GM19463 (cell line): ENCODE results near the gene GRPEL2.

ENCODE experiments used
- ATAC-seq: cut with Tn5 transposase; IDR thresholded peaks from one replicate; pipeline ENCODE4 v1.9.1; 2021; ENCODE audit warnings: mild to moderate bottlenecking, moderate library complexity; ENCODE audit not compliant: unreplicated experiment

The GRPEL2 gene

DNA sequence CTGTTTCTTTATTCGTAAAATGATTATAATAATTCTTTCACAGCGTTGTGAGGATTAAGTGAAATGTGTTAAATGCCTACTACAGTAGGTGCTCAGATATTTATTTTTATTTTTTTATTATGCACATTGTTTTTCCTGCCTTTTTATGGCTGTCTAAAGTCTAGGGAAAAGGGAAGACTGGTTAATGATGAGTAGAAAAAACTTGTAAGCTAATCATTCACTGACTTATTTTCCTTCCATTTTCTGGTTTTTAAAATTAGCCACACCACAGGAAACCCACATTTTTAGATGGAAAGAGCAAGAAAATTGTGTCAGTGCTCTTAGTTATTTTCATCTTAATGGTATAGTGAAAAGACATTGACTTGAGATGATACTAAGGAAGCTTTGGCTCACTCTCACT is 8.6 kb downstream of the GRPEL2 start:
- ATAC-seq: no peak

DNA sequence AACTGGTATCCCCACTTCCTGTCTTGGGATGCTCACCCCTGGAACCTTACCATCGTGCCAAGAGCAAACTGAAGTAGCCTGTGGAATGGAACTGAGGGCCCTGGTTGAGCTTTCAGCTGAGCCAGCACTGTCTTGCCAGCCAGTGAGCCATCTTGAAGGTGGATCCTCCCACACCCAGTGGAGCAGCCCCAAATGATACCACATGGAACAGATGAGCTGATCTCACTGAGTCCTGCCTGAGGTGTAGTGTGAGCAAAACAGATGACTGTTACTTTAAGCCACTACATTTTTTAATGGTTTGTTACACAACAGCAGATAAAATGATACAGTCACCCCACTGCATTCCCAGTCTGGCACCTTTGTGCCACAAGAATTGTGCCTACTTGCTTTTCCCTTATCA is 10.4 kb downstream of the GRPEL2 start:
- ATAC-seq: no peak

DNA sequence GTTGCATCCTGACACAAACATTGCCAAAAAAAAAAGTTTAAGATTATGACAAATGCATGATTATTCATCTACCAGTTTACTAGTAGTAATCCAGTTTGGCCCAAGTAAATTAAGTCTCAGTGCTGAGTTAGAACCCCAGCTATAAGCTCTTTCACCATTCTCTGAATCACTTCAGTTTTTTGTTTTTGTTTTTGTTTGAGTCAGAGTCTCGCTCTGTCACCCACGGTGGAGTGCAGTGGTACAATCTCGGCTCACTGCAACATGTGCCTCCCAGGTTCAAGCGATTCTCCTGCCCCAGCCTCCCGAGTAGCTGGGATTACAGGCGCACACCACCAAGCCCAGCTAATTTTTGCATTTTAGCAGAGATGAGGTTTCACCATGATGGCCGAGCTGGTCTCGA is 11.1 kb downstream of the GRPEL2 start:
- ATAC-seq: no peak

DNA sequence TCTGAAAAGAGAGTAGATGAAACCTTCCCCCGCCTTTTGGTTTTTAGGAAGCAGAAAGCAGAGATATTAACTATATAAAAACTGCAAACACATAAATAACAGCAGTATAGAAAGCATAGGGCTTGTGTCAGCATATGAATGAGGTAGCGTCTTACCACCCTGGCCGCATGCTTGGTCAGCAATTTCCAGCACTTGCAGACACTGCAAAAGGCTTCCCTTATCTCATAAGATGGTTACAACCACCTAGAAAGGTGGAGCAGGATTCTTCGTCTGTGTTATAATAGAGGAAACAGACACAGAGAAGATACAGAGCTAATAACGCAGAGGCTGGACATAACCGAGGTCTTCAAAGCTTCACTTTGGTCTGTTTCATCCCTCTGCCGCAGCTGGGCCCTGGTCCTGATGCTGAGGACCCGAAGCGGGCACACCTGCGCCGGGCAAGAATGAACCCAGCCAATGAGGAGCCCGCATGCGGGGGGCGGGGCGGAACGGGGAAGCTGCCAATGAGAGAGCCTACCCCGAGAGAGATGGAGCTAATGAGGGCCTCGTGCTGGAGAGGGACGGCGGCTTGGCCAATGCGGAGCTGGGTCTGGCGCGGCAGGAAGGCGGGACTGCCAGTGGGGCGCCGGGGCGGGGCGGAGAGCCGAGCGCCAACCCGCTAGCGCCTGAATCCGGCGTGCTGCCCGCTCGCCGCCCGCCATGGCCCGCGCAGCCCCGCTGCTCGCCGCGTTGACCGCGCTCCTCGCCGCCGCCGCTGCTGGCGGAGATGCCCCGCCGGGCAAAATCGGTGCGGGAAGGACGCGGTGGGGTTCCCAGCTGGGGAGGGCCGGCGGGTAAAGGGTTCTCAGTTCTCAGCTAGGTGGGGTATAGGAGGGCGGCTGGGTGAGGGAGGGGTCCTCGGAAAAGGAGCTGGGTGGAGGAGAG is 12.3 kb downstream of the GRPEL2 start, which contains the start of gene PCYOX1L:
Gene PCYOX1L, plus strand, starts transcription at position 677 of the 924 bp plus-strand sequence. Its CDS starts 23 bp downstream, at position 700.
- peak; percentile 99 for ATAC-seq

DNA sequence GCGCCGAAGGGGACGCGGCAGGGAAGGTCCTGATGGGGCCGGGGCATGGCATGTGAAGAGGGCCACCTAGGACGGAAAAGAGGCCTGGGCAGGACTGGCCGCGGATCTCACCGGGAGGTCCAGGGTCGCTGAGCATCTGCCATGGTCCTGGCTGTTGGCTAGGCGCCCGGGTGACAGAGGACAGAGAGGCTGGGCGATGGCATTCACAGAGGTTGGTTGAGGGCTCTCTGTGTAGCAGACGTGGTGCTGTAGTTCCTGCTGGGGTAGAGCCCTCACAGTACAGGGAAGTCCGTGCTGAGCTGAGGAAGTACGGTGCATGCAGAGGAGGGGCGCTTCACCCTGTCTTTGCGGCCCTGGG is 13.0 kb downstream of the GRPEL2 start:
- peak; percentile 1 for ATAC-seq

DNA sequence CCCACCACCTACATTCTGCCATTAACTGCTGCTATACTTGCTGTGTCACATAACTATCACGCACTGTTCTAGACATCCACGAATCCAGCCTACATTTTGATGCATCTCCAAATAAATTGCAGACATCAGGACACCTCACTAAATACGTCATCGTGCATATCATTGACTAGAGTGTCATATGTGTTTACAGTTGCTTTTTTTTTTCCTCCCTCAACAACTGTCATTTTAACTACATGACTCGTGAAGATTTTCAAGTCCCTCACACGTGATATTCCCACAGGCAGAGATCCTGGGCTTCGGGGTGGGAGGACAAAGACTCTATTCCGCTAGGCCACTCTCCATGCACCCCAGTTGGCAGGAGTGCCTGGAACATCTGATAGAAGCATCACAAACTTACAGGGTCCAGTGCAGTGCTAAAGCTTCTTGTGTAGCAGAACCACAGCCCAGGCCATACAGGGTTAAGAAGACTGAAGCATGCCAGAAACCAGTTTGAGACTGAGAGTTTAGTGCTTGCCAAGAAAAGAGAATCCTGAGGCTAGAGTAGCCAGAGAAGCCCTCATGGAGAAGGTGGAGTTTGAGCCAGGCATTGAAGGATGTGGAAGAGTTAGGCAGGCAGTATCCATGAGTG is 13.7 kb downstream of the GRPEL2 start:
- ATAC-seq: no peak

DNA sequence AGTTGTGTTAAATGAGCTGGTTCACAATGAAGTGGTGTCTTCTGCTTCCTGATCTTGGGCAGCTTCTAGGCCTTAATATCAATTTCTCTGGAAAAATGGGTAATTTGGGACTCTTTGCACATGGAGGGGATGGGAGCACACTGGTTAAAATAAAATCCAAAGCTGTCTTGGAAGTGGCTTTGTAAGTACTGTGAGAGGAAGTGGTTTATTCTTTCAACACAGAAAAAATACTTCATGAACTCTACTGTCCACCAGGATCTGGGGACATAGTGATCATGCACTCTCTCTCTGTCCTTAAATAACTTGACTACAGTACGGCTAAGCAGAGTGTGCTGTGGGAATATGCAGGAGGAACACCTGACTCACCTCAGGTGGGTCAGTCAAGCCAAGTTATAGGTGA is 15.0 kb downstream of the GRPEL2 start:
- ATAC-seq: no peak

DNA sequence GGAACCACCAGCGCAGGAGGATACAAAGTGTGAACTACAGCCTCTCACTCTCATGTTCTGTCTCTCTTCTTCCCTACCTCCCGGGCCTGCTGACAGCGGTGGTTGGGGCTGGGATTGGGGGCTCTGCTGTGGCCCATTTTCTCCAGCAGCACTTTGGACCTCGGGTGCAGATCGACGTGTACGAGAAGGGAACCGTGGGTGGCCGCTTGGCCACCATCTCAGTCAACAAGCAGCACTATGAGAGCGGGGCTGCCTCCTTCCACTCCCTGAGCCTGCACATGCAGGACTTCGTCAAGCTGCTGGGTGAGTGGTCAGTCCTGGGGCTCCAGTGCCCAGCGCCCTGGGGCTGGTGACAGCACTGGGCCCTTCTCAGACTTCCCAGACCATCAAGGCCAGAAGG is 17.2 kb downstream of the GRPEL2 start:
- ATAC-seq: no peak

DNA sequence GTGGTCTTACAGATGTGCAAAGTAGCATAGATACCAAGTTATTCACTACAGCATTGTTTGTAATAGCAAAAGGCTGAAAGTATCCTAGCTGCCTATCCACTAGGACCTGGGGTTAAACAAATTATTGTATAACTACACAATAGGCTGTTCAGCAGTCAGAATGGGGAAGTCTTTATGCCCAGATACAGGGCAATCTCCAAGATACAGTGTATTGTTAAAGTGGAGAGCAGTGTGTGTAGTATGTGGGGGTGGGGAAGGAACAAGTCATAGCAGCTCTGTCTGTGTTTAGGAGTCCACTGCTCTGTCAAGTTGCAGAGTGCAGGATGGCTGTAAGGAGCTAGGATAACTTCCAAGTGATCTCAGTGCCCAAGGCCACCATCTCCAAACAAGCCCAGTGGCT is 18.1 kb downstream of the GRPEL2 start:
- ATAC-seq: no peak

DNA sequence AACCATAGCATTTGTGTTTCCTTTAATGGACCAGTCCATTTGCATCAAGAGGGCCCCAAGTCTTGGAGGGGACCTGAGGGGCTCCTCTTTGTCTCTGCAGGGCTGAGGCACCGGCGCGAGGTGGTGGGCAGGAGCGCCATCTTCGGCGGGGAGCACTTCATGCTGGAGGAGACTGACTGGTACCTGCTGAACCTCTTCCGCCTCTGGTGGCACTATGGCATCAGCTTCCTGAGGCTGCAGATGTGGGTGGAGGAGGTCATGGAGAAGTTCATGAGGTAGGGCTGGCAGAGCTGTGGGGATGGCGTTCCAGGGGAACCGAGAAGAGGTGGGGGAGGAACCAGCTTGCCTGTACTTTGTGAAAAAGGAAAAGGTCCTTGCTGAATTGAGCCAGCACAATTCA is 18.6 kb downstream of the GRPEL2 start:
- ATAC-seq: no peak

DNA sequence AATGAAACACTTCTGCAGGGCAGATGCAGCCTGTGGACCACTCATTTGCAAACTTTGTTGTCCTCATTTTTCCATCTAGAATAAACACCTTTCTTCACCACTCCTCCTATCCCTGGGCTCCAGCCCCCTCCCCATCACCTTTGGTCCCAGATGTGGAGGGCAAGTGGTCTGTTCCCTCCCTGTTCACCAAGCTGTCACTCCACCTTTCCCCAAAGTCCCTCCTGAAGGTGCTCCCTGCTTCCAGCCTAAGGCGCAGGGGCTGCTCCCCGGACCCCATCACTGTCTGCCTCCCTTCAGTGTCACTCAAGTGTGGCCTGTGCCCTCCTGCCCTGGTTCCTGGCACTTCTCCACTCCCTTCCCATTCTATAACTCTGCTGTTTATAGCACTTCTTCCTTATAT is 19.4 kb downstream of the GRPEL2 start:
- ATAC-seq: no peak

DNA sequence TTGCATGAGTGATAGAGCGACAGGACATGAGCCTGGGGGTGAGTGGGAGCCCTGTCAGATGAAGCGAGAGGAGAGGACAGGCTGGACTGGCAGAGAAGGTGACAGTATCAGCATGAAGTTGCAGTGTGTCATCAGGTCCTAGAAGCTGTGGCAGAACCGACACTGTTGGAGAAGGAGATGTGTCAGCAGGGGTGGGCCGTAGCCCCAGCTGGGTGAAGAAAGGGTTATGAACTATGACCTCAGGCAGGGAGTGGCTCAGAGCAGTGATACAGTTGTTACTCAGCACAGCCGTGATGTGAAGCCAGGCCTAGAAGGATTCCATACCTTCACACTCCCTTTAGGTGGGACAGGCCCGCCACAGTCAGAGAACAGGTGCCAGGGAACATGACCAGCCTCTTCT is 20.1 kb downstream of the GRPEL2 start:
- ATAC-seq: no peak

DNA sequence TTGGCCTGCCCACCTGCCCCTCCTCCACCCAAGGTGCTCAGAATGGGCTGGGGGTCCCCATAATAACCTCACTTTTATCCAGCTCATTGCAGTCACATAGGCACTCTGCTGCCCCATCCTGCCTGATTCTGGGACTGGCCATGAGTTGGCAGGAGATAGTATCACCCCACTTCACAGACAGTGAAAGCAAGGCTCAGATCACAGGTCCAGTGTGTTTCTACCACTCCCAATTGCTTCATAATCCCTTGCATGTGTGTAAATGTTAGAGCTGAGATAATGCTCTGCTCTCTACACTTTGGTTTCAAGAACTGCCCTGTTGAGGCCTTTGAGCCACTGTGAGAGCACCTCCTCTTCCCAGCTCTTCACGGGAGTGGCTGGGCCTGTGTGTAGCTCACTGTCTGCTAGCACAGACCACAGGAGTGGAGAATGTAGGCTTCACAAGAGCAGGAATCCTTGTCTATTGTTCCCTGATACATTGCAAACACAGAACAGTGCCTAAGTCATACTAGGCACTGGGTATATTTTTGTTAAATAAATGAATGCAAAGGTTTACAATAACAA is 20.9 kb downstream of the GRPEL2 start:
- no peak for ATAC-seq

DNA sequence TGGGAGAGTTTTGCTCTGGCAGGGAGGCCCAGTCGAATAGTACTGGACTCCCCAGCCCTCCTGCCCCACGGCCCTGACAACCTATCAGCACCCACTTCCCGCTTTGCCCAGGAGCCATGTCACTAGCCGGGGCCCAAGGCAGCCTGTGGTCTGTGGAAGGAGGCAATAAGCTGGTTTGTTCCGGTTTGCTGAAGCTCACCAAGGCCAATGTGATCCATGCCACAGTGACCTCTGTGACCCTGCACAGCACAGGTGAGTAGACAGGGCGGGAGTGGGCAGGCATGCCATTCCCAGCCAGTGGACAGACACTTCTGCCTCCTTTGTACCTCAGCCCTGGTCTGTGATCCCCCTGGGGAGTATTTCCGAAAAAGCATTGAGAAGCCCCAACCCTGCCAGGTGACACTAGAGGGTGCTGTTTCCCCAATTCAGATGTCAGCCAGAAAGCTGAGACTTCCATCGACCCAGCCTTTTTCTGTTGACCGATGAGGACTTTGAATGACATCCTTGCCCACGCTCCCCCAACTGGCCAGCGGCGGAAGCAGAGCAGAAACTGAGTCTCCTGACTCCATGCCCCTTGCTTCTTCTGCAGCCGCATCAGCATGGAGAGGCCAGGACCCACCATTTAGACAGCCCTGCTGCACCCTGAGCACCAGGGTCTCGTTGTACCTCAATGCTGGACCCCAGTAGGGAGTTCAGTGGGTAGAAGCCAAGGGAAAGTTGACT is 22.1 kb downstream of the GRPEL2 start:
- peak; percentile 60 for ATAC-seq

DNA sequence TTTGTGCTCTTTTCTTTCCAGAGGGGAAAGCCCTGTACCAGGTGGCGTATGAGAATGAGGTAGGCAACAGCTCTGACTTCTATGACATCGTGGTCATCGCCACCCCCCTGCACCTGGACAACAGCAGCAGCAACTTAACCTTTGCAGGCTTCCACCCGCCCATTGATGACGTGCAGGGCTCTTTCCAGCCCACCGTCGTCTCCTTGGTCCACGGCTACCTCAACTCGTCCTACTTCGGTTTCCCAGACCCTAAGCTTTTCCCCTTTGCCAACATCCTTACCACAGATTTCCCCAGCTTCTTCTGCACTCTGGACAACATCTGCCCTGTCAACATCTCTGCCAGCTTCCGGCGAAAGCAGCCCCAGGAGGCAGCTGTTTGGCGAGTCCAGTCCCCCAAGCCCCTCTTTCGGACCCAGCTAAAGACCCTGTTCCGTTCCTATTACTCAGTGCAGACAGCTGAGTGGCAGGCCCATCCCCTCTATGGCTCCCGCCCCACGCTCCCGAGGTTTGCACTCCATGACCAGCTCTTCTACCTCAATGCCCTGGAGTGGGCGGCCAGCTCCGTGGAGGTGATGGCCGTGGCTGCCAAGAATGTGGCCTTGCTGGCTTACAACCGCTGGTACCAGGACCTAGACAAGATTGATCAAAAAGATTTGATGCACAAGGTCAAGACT is 22.8 kb downstream of the GRPEL2 start:
- no peak for ATAC-seq

DNA sequence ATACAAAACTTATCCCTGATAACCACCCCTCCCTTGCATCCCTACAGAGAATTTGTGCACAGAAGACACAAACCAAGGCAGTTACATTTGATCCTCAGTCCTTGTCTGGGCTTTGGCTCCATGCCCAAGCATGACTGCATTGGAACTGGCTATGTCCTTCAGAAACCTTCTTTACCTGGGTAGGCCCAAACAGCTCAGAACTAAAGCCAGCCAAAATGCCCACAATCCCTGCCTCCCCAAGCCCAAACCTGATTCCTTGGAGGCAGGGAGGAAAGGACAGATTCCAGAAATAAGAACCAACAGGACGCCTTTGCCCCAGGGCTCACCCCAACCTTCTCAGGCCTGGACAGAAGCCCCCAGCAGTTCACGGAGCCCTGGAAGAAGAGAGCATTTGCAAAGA is 25.6 kb downstream of the GRPEL2 start:
- no peak for ATAC-seq

DNA sequence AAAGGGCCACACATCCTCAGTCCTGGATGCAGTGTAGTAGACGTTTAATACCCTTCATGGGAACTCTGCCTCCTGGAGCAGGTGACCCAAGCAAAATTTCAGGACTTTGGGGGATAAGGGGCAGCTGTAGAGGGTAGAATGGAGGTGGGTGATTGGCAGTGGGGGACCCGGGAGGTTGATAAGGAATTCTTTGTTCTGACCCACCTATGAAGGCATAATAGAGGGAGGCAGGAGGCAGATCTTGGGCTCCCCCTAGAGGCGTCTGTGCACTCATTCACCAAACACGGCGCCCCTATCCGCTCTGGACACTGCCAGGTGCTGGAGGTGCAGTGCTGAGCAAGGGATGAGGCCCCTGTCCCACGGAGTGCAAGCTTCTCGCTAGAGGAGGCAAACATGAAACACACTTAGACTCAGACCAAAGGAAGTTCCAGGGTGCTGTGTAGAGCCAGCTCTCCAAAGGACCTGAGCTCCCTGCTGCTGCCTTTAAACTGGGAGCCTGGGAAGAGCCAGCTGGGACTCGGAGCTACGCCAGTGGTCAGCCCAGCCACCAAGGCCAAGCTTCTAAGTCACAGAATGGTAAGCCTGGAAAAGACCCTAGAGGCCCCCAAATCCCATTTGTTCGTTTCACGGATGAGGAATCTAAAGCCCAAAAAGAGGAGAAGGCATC is 26.1 kb downstream of the GRPEL2 start:
- peak; percentile 87 for ATAC-seq

DNA sequence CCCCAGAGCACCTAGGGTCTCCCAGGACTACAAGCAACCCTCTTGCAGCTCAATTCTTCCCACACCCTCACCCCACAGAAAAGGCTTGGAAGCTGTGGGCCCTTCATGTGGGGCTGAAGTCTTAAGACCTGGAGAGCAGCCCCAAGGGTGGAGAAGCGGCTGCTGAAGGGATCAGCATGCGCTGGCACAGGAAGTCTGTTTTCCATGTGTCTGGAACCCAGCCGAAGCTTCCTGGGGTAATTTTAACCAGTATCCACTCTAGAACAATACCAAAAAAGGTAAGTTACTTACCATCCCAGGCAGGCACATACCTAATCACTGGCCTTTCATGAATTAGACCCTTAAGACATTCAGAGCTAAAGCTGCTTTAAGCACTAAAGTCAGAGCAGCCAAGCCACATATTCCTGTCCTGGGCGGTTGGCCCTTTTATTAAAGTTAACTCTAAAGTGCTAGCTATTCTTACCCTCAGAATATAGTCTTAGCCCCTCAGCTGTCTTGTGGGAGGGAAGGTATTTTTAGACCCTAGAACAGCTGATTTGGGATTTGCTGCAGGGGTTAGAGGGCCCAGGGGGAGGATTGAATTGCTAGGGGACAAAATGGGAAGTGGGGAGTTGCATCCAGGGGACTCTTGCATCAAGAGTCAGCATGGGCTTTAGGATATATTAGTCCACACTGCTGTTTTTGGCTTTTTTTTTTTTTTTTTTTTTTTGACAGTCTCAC is 26.9 kb downstream of the GRPEL2 start:
- ATAC-seq: no peak

DNA sequence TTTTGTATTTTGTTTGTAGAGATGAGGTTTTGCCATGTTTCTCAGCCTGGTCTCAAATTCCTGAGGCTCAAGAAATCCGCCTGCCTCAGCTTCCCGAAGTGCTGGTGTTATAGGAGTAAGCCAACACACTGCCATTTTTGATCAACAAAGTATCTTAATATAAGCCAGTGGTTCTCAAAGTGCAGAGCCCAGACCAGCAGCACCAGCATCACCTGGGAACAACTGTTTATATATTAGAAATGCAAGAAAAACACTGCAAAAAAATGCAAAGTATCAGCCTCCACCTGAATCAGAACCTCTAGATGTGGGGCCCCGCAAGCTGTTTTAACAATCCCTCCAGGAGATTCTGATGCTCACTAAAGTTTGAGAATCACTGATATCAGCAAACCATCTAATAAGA is 27.6 kb downstream of the GRPEL2 start:
- no peak for ATAC-seq

DNA sequence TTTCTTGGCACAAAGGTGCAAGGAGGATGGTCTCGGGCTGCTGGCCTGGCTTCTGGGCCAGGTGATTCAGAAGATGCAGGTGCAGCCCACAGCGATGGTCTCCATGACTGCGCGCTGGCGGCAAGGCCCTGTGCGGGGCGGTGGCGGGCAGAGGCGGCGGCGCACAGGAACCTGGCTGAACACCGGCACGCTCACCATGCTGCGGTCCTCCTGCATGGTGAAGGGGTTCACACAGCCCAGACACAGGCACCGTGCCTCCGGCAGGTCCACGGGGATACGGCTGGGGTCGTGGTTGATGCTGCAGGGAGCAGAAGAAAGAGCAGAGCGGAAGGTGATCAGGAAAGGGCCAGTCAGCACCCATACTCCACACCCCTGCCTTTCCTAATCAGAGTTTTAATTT is 29.0 kb downstream of the GRPEL2 start:
- ATAC-seq: no peak
